Activated CD4-positive, alpha-beta T cell treated with anti-CD3 and anti-CD28 coated beads for 1 hour (primary cell): Measurements from ENCODE around the gene GRM4.

Source experiments
- DNase-seq: peaks from one replicate; pipeline ENCODE4 v3.0.0-alpha.2; 2020

The GRM4 gene

GRCh38 chr6:34106421-34106820 lies 39.5 kb downstream of the GRM4 start:
- DNase-seq = no peak

DNA sequence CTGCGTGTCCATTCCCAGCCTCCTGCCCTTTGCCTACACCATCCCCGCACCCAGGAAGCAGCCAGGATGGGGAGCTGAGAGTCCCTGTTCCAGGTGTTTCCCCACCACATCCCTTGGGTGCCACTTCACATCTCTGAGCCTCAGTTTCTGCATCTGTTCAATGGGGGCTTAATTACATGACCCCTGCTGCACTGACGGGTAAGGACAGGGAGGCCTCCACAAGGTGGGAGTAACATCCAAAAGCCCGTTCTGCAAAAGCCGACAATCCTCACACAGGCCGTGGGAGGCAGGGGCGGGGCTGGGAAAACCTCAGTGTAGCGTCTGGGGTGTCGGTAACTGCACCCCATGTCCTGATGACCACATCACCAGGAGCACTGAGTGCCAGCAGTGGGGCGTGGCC lies 41.3 kb downstream of the GRM4 start:
- no peak for DNase-seq

DNA sequence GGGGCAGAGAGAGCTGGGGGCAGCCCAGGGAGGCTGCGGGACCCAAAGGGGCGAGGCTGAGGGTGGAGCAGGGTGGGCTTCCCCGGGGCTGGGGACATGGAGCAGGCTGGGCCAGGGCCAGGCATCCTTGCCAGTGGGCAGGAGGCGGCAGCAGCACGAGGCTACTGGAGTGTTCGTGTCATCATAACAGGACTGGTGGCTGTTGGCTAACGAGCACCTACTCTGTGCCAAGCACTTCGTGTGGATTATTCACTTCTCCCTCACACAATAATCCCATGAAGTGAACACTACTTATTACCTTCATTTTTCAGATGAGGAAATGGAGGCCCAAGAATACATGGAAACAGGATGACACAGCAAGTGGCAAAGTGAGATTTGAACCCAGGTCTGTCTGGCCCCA lies 41.7 kb downstream of the GRM4 start:
- DNase-seq = no peak

GRCh38 chr6:34103321-34103720 lies 42.6 kb downstream of the GRM4 start:
- DNase-seq = no peak

- no peak for DNase-seq
Observed at GRCh38 chr6:34102696-34103095, 43.2 kb downstream of the GRM4 start.

DNA sequence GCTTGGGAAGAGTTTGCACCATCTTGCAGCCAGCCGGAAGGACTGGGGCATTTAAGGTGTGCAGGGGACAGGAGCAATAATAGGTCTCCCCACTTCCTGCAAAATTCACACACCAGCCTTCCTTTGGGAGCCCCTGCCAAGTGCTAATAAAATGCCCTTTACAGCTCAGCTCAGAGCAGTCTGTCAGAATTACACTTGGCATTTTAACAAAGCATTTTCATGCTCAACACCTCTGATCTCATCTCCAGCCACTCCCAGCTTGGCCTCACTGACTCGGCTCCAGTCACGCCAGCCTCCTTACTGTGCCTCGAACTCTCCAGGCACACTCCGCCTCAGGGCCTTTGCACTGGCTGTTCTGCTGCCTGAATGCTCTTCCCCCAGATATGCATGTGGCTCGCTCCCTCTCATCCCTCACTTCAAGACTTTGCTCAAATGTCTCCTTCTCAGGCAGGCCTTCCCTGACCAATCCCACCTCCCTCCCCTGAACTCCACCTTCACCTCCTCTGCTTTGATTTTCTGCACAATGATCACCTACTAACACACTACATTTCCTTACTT lies 43.7 kb downstream of the GRM4 start:
- no peak for DNase-seq

GRCh38 chr6:34100788-34101187 lies 45.1 kb downstream of the GRM4 start:
- DNase-seq = no peak

DNA sequence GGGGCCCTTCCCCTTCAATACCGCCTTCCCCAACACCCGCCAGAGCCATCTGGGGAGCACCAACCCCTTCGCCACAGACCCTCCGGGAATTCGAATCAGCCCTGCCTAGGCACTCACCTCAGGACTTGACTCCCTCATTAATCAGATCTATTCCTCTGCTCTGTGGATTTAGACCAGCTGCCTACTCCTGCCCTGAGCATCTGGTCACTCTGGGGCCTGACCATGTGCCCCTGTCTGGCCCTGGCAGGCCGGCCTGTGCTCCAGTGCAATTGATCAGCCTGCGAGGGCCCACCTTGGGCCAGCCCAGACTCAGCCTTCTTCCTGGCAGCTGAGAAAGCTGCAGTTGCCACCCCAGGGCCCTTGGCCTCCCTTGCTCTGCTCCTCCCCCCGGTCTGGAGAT lies 46.0 kb downstream of the GRM4 start:
- no peak for DNase-seq

GRCh38 chr6:34098045-34098936 lies 47.6 kb downstream of the GRM4 start:
- DNase-seq = no peak

- no peak for DNase-seq
Observed at GRCh38 chr6:34096814-34097213, 49.1 kb downstream of the GRM4 start.

DNA sequence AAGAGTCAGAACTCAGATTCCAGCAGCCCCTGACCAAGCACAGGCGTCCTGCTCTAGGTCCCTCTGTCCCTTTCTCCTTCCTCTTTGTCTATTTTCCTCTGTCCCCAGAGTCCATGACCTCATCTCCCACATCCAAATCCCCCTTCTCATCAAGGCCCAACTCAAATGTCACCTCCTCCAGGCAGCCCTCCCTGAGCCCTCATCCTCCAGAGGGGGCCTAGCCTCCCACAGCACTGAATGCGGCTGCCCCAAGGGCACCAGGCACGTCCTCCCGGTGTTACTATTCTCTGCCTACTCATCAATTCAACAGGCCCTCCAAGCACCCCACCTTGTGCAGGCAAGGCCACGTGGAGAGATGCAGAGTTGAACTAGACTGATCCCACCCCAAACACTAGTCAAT lies 49.7 kb downstream of the GRM4 start:
- no peak for DNase-seq

- no peak for DNase-seq
Observed at GRCh38 chr6:34095741-34096140, 50.1 kb downstream of the GRM4 start.

GRCh38 chr6:34095136-34095505 lies 50.8 kb downstream of the GRM4 start:
- DNase-seq = no peak

- no peak for DNase-seq
Observed at GRCh38 chr6:34094474-34095135, 51.3 kb downstream of the GRM4 start.

GRCh38 chr6:34093854-34094430 lies 51.9 kb downstream of the GRM4 start:
- DNase-seq = no peak

DNA sequence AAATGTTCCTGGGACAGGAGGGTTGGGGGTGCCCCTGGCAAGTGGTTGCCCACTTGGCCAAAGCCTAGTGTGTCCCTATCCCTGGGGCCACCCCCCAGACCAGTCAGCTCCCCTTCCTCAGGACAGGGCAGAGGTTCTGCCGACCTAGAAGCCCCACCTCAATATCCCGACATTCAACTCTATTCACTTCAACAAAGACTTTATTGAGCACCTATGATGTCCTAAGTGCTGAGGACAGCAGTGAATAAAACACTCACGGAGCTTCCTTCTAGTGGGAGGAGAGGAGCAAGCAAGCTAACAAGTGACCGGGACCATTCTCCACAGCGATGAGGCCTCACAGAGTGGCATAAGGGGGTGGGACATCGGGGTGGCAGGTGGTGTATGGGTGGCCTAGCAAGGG lies 52.7 kb downstream of the GRM4 start:
- no peak for DNase-seq

DNA sequence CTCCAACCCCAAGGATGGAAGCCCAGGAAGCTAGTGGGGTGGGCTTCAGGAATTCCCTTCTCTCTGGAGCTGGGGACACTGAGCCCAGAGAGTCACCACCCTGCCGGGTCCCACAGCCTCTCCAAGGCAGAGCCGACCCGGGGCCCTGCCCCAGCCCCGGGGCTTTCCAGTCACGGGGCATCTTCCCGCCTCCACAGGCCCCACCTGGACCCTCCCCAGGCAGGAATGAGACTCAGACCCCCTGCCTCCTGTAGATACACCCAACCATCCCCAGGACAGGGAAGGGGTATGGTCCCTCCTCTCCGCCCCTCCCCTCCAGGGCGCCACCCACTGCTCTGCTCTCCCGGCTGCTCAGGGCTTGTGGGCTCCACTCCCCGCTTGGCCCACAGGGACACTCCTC lies 53.3 kb downstream of the GRM4 start:
- DNase-seq = no peak

DNA sequence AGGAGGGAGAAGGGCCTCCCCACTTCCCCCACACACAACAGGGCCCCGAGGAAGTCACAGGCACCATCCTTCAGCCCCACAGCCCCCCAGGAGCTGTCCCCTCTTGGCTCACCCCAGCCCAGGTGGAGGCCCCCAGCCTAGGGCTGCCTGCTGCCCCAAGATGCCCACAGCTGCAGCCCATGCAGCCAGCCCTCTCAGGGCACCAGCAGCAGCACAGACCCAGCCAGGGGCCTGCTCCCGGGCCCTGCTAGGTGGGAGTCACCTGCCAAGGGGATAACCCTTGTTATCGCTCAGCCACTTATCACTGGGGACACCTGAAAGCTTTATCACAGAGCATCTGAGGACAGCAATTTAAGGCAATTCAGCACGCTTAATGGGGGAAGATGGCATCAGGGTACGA lies 55.0 kb downstream of the GRM4 start:
- no peak for DNase-seq

DNA sequence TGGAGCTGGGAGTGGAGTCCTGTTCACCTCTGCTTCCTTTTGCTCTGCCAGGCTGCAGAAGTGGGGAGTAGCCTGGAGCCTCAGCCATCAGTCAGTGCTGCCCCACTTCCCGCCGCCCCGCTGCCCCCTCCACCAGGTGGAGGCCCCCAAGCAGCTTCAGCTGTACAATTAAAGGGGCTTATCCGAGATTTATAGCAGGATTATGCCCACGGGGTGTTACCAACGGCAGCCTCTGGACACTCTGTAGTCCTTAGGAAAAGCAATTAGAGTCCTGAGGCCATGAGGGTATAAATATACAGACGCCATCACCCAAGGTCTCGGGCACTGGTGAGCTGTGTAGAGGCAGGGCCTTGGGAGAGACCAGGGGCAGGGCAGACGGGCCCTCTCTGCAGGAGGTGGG lies 55.4 kb downstream of the GRM4 start:
- no peak for DNase-seq

GRCh38 chr6:34086558-34086957 lies 59.3 kb downstream of the GRM4 start:
- DNase-seq = no peak

DNA sequence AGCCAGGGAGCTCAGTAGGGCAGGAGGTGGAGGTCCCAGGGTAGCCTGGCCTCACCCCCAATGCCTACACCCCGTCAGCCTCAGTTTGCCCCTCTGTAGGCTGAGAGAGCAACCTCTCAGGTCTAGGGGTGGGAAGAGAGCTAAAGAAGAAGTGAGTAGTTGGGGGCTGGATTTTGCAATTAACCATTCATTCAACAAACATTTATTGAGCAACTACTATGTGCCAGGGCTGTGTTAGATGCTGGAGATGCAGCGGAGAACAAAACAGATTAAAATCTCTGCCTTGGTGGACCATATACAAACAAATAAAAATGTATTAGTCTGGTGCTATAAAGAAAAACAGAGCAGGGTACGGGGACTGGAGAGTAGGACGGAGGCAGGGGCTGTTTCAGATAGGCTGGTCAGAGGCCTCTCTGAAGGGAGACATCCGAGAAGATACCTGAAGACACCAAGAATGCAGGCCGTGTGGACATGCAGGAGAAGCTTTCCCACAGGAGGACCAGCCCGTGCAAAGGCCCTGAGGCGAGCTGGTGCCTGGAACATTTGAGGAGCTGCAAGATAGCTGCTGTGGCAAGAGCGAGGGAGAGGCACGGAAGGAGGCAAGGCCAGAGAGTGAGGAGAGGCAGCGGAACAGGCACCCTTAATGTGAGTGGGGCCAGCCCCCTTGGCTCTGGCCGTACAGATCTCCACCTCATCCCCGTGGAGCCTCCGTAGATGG lies 60.3 kb downstream of the GRM4 start:
- DNase-seq = no peak

DNA sequence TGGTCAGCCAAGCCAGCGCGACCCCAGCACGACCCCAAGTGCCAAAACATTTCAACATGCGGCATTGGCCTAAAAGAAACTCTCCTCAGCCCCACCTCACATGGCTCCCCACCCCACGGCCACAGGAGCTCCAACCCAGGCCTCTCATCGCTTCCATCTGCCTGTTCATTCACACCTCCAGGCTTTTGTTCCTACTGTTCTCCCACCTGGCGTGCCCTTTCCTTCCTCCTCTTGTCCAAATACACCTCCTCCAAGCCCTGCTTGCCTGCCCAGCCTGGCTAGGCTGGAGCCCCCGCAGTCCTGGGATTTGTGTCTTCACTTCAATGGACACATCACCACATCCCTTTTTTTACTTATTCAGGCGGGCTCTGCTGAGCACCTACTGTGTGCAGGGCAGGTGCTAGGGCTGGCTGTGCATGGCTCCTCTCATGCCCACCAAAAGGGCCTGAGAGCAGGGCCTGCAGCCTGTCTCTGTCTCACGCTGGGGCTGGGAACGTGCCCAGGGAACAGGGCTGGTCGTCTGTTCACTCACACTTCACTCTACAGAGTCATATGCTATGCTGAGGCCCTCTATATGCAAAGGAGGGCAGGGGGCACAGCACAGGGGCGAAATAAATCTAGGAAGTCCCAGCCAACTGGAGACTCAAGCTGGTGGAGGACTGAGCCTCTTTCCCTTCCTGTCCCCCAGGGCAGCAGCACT lies 61.1 kb downstream of the GRM4 start:
- DNase-seq = no peak
